ENCODE results near the gene TMEM240.

DNA sequence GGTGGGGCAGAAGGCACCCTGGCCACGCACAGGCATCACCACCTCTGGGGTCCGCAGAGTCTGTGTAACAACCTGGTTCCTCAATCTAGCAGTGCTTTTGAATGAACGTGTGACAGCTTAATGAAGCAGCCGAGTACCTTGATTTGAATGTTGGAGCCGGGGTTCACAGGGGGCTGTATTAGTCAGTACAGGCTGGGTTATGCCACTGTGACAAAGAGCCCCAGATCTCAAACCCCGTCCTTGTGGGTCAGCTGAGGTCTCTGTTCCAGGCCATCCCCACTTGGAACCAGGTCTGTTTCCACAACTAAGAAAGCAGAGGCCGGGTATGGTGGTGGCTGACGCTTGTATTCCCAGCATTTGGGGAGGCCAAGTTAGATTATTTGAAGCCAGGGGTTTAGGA, 10.5 kb downstream of the TMEM240 start:
- TF ChIP-seq KLF5 (IDR thresholded peaks at IDR 0.05; ENCODE audit: partially characterized antibody) (no peak), POLR2AphosphoS5 (IDR thresholded peaks at IDR 0.05; ENCODE audit: low read length) (no peak), REST (IDR thresholded peaks at IDR 0.05; ENCODE audit: low read depth, low read length) (no peak)

Data from GM12878 (cell line).